T follicular helper cell (primary cell): ENCODE results near the gene GABBR2.

Source experiments
- DNase-seq: peaks from one replicate; pipeline ENCODE4 v3.0.0-alpha.2; 2020; ENCODE audit warnings: low read depth

Gene GABBR2

DNA sequence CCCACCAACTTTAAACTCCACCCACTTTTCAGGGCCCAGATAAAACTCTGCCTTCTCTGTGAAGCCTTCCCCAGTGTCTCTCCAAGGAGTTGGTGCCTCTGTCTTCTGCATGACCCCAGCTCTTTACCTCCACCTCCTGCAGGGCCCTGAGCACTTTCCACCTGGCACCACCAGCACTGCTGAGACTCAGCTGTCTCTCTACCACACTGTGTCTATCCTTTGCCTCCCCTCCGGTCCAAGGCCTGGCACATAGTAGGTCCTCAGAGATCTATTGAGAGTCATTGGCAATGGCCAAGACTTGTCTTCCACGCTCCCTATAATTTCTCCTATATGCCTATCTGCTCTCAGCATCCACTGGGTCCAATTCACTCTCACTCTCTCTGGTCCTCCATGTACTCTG is 12.9 kb upstream of the GABBR2 start:
- DNase-seq, result no peak

DNA sequence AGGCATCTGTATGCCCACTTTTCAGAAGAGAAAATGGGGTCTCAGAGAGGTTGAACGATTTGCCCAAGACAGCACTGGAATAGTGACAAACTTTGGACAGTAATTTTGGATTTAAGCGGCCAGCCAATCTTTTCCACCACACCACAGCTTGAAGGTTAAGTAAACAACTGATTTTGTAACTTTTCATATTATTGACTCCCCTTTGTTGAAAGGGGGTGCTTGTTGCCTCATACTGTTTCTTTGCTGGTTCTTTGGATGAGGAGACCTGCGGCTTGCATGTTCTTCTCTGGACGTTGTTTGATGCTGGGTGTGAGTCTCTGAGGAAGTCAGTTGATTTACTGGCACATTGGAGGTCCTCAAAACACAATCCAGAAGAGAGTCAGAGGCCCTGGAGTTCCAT is 11.7 kb upstream of the GABBR2 start:
- no peak for DNase-seq

DNA sequence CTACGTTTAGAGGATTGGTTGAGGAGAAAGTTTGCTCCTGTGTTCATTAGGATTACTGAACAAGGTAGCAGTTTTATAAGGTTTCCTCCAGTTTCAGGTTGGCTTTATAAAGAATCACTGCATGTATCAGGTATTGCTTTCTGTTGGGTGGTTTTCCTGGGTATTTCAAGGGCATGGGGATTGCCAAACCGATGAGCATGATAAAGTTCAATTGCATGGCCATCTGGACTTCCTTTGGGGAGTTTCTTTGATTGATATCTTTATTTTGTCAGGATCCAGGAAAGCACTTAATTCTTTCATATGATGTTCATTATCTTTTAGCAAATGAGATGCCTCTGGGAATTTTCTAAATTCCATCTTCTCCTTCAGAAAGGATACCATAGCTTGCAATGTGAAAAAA is 10.3 kb upstream of the GABBR2 start:
- DNase-seq, result no peak

DNA sequence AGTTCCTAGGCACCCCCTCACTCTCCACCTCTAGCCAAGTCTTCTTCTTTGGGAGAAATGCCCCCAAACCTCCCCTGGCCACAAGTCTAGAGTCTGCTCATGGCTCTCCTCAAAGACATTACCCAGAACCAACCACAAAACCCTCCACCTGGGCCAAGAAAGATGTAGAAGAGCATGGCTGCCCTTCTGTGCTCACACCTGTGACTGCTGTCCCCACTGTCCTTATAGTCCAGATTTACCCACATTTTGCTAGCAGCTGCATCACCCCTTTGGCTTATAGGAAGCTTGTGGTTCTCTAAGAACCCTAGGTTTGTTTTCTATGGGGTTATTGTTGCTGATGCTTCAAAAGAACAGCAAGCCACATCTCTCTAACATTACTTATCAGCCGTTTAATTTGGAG is 6.1 kb upstream of the GABBR2 start:
- no peak for DNase-seq

DNA sequence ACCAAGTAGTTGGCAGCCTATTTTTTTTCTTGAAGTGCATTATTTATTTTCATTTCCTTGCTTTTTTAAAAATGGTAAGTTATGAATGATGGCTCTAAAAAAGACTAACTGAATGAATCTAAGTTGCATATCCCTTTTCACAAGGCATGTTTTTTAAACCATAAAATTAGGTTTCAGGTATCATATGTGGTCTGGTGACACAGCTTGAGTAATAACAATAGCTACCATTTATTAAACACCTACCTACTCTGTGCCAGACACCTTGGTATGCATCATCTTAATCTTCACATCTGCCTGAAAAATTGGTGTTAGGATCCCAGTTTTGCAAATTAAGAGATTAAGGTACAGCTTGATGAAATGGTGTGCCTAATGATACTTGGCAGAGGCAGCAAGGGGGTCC is 4.3 kb upstream of the GABBR2 start:
- DNase-seq, result no peak

DNA sequence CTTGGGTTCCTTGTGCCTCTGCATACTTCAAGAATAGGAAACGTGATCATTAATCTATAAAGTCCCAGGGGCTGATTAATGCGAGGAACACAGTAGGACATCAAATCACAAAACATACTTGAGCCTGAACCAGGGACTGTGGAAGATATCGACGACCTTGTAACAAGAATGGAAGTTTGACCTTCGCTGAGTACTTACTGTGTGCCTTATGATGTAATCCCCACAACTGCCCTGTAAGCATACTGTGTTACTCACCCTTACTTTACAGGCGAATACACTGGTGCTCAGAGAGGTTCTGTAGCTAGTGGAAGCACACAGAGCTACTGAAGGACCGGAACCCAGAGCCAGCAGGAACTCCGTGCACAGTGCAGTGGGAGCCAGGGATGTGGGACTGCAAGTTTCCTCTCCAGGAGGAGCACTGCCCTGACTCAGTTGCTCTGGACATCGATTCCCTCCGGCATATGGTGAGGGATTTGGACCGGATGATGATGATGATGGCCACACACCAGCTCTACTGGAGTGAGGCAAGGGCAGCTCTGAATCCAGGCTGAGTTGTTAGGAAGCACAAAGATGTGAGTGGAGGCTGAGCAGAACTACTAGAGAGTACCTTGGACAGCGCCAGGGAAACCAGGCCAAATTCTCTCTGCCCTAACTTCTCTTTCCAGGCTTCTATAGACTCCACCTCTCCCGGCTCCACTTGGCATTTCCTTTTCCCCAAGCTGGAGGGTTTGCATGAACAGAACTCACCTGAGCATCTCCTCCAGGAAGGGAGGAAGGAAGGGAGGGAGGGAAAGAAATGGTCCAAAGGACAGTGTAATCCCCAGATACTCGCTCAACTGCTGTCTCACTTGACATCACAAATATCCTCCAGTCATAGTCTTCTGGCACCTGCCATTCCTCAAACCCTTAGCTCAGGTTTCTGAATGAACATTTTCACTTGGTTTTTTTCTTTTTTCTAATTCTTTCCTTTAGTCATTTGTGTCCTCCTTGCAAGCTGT is 1.5 kb upstream of the GABBR2 start:
- no peak for DNase-seq

DNA sequence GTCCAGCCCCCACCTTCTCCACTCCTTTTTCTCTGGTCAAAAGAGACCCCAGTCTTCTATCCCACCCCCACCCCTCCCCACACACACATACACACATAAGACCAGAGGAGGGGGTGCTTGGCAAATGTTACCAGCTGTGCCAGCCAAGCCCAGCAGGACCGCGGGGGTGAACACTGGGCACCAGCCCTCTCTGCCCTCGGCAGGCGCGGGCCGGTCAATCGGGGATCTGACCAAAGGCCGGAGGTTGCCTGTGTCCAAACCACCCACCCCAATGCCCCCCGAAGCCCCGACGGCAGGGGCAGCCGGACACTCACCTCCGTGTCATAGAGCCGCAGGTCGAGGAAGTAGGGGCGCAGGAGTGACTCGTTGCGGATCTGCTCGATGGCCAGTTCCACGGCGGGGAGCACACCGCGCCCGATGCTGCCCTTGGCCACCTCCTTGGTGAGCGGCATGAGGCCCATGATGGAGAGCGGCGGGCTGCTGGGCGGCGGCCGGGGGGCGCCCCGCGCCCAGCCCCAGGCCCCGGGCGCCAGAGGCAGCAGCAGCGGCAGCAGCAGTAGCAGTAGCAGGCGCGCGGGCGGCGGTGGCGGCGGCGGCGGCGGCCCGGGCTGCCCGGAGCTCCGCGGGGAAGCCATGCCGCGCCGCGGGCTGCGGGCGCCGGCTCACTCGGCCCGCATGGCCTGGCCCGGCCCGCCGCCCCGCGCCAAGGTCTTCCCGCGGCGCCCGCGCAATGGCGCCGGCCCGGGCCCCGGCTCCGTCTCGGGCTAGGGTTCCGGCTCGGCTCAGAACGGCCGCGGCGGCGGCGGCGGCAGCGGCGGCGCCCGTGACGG is 417 bp downstream of the GABBR2 start:
- no peak for DNase-seq

DNA sequence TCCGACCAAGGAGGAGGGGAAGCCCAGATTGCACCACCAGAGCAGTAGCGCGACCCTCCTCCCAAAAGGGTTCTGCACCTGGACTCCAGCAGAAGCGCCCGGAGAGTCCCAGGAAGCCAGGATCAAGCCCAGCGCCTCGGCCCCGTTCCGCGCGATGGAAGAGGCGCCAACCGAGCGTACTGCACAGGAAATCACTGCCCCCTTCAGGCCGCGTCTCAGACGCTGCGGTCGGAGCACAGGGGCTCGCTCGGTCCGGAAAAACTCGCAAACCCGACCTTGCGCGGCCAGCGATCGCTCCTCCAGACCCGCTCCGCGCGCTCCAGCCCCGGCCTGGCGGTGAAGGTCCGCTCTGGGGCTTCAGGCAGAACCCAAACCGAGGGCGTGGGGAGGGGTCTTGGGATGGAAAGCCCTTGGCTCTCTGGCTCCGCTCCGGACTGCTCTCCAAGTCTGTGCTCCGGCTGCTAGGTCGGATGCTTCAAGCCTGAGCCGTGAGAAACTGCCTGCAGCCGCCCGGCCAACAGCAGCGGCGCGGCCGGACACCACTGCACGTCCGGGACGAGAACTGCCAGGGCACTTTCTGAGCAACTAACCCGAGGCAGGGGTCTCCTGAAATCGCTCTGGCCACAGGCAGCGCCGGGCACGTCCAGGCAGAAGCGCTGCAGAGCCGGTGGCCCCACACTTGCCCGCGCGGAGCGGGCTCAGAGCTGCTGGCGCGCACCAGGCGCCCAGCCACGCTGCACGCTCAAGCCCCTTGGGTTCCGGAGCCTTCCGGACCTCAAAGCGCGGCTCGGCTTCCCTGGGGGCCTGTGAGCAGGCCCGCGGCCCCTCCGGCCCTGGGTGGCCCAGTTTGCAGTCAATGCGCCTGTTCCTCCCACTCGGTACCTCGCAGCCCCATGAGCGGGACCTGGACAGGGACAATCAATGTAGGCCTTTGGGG is 1.3 kb downstream of the GABBR2 start:
- no peak for DNase-seq

DNA sequence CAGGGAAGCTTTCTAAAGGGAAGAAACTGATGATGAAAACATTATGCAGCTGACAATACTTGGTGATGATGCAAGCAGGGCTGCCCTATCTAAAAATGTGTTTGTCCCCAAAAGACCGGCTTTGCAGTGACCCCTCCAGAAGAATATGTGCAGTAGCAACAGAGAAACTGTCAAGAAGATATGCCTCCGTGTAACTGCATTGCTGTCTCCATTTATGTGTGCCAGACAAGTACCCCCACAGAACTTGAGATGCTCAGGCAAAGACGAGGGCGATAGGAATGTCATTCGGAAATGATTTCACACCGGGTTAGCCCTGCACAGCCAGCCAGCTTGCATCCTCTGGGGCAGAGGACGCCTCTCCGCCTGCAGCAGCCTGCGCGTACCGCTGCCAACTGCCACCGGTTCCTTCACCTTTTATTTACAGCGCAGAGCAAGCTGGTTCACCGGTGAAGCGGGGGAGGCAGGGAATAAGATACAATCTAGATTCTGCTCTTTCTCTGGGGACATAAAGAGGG is 2.0 kb downstream of the GABBR2 start:
- DNase-seq, result no peak

DNA sequence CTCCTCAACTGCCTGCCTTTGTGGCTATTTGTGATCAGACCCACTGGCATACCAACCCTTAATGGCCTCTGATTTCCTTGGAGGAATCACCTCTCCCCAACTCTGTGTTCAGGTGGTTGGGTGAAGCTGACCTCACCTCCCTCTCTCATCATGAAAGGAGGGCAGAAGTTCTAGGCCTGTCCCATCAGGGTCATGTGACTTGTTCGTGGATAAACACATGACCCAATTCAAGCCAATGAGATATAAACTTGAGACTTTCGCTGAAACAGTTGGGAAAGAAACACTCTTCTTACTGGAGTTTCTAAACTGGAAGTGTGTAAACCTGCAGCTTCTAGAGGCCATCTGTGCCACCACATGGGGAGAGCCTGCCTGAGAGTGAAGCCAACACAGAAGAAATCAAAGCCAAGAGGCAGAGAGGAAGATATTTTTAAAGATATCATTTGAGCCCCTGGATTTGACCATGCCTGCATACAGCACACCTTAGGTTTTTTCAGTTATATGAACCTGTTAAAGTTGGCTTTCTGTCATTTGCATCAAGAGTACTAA is 5.8 kb downstream of the GABBR2 start:
- DNase-seq, result no peak

DNA sequence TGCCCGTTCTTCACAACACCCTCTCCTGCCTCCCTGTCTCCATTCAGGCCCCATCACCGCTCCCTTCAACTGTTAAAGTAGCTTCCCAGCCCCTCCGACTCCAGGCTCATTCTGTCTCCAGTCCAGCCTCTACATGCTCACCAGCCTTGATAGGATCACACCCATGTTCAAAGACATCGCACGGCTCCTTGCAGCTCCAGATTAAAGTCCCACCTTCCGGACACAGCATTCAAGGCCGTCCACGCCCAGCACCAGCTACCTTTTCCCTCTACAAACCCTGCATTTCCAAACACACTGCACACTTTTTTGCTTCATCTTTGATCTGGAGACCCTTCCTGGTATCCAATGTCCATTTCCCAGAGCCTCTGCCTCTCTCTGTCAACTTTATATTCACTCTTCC is 6.4 kb downstream of the GABBR2 start:
- DNase-seq, result no peak

DNA sequence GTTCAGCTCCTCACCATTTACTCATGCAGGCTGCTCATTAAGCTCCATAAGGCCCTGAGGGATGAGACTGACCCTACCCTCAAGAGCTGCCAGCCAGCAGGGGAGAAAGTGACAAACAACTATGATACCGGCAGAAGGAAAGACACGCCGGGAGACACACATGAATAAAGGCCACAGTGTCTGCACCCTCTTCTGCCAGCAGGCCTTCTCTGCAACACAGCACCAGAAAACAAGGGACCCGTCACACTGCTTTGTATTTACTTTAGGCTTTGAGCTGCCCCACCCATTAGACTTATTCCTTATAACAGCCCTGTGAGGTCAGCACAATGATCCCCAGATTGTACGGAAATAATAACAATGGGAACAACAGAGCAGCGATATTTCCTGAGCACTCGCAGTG is 7.2 kb downstream of the GABBR2 start:
- no peak for DNase-seq

DNA sequence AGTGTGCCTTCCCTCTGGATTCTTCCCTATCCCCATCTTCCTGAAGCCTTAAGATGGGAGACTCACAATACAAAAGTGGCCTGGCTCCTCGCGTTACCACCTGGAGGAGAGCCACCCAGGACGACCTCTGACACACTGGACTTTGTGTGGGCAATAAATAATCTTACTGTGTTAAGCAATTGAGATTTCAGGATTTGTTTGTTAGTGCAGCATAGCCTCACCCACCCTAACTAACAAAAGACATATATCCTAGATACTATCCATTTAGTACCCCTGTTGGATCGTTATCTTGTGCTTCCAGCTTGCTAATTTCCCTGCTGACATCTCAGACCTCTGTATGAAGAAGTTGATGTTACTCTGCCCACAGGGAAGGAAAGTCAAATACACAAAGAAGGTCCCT is 7.9 kb downstream of the GABBR2 start:
- DNase-seq, result no peak

DNA sequence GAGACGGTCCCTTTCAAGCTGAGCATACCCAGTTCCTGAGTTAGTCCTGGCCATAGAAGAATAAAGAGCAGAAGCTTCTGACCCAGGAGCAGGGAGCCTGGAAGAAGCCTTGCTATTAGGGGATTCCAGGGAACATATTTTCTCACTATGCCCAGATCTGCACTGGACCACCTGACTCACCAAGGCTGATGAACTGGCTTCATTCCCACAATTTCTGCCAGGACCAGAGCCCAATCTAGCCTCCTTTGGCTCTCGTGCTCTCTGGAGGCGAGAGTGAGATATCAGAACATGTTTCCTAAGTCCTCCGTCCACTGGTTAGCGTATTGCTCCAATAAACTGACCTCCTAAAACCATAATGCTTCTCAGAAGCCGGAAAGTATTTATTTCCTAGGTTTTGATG is 9.9 kb downstream of the GABBR2 start:
- no peak for DNase-seq

DNA sequence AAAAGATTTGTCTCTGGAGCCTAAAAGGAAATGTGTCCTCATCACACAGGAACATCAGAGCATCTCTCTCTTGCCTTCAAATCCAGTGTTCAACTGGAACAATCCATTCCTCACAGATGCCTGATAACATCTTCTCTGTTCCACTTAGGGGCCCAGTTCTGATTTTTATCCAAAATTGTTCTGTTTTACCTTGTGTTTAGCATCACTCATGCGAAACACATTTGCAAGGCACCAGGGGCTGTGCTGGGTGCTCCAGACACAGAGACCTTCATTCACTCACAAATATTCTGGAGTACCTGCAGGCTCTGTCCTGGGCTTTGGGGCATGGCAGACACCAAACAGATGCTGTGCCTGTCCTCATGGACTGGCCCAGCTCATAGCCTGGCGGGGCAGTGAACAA is 13.8 kb downstream of the GABBR2 start:
- no peak for DNase-seq

DNA sequence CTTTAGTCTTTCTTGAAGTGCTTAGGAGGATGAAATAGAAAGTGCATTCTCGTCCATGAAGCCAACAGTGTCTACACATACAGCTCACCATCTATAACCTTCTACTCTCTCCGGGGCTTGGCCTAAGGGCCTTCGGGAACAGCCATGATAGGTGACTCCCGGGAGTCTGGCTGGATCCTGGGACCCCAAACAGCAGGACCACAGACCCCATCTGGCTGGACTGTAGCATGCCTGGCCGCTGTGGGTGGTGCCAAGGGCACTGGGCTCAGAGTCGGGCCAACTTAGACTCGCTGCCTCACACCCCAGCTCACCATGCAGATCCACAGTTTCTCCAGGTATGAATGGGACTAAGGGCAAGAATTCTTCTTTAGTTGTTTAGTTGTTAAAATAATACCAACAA is 16.3 kb downstream of the GABBR2 start:
- no peak for DNase-seq

DNA sequence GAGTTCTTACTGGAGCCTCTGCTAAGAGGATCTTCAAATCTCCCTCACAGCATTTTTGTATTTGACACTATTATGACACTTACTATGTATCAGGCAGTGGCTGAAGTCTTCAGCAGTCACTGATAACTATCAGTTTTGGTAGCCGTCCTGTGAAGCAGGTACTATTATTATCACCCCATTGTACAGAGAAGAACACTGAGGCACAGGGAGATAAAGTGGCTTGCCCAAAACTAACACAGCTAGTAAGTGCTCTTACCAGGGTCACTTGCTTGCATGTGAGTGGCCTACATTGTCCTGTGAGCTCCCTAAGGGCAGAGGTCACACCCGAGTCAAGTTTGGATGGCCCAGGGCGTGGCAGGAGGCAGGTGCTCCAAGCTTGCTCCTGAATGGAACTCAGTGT is 16.8 kb downstream of the GABBR2 start:
- DNase-seq, result no peak

DNA sequence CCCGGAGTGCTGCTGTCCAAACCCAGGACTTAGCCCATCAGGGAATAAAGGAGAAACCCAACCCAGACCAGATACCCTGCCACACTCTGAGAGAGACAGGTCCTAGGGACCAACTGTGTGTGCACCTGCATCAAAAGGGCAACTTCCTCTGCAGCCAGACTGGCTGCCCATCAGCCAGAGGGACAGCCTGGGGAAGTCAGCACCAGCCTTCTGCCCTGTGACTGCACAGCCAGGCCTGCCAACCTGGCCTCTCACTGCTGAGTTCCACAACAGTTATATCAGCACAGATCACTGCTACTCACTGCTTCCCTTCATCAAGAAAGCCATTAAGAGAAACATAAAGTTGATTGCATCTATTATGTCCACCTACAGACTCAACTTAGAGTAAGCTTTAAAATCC is 18.0 kb downstream of the GABBR2 start:
- no peak for DNase-seq

DNA sequence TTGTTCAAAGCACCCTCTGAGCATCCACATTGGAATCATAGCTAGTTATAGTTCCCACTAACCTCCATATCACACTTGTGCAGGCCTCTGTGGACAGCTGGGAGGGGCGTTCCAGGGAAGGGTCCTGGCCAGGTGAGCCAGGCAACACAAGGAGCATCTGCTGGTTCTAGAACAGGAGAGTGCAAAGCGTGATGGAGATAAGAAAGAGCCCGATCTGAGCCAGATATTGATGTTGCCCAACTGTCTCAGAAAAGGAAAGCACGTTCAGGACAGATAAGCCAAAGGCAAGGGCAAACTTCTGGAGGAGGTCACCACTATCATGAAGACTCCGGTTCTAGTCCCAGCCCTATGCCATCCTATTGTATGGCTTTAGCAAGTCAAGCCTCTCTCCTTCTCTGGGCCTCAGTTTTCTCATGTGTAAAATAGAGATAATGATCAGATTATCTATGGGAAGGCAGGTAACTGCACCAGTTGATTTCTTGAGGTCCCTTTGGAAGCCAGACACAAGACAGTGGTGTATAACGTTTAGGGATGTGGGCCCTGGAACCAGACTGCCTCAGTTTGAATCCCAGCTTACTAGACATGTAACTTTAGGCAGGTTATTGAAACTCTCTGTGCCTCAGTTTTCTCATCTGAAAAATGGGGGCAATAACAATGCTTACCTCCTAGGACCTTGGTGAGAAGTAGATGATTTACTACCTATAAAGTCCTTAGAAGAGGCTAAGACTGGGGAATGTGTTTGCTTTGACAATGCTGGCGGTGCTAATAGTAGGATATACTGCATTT is 19.8 kb downstream of the GABBR2 start:
- no peak for DNase-seq

DNA sequence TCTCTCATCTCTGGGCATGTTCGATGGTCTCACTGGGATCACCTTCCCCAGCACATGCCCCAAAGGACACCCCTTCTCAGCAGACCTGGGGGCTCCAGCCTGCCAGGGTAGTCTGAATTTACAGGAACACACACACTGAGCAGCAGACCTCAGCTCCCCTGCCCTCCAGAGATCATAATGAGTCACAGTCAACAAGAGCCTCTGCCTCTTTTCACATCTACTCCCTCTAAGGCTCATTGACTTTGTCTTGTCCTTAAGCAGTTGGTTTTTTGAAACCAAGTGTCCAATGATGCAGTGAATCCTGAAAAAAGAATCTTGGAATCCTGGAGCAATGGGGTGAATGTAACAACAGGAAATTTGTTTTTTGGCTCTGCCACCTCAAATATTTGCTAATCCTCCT is 20.8 kb downstream of the GABBR2 start:
- DNase-seq, result no peak
